Smooth muscle cell of the brain vasculature (primary cell): ENCODE measurements around the gene KCNV2.

Experiments used
- DNase-seq: peaks from one replicate; pipeline ENCODE4 v3.0.0-alpha.2; 2012; ENCODE audit warnings: low read depth, low spot score

Gene KCNV2

GRCh38 chr9:2758162-2758897 is 41.0 kb downstream of the KCNV2 start:
- DNase-seq = no peak

- DNase-seq = no peak
Measured at GRCh38 chr9:2758898-2759510, 41.7 kb downstream of the KCNV2 start.

DNA sequence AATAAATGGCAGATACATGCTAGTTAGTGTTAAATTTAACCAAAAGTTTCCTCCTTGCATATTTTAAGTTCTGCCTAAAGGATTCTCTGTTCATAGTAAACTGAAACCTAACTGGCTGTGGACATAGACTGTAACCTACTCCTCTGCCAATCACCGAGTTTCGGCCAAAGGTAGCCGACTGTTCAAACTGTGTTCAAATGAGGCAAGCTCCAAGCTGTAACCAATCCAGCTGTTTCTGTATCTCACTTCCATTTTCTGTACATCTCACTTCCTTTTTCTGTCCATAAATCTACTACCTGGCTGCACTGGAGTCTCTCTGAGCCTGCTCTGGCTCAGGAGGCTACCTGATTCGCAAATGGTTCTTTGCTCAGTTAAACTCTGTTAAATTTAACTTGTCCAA is 44.1 kb downstream of the KCNV2 start:
- no peak for DNase-seq

- DNase-seq = no peak
Measured at GRCh38 chr9:2764353-2764752, 47.0 kb downstream of the KCNV2 start.

- no peak for DNase-seq
Measured at GRCh38 chr9:2765250-2765880, 48.1 kb downstream of the KCNV2 start.

- no peak for DNase-seq
Measured at GRCh38 chr9:2767800-2768677, 50.7 kb downstream of the KCNV2 start.

- no peak for DNase-seq
Measured at GRCh38 chr9:2771087-2771486, 53.8 kb downstream of the KCNV2 start.

DNA sequence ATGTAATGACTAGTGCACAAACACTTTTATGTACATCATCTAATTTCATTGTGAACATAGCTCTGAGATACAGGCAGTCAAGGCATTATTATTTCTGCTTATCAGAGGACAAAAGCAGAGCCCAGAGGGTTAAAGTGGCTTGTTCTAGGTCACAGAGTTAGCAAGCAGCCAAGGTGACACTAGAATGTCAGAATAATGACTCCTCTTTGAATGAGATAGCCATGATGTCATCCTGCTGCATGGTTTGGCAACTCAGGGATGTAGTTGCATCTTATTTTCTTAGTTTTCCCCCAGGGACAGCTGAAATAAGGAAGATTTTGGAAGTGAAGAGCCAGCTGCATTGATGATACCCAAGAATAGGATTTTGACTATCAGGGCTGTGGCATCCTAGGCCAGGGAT is 54.4 kb downstream of the KCNV2 start:
- no peak for DNase-seq

DNA sequence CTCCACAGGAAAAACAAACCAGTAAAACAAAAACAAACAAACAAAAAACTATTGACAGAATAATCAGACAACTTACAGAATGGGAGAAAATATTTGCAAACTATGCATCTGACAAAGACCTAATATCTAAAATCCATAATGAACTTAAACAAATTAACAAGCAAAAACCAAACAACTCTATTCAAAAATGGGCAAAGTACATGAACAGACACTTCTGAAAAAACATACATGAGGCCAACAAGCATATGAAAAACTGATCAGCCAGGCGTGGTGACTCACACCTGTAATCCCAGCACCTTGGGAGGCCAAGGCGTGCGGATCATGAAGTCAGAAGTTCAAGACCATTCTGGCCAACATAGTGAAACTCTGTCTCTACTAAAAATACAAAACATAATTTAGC is 60.1 kb downstream of the KCNV2 start:
- DNase-seq = no peak

DNA sequence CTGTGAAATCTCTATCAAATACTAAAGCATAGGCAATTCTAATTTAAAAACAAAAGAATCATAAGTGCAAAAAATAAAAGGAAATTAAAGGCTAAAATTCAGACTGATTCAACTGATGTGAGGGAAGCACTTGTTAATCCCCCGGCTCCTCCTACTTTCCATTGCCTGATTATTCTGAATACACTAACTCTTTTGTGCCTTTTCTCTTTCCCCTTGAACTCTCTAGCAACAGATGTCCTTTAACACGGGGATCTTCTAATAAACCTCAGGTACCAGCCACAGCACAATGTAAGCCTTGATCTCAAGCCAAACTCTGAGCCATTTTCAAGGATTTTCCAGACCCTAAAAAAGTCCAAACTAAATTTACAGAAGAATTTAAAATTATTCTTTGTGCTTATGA is 61.5 kb downstream of the KCNV2 start:
- no peak for DNase-seq
